PC-3 (cell line): ENCODE results near the gene KRT80. TPM values are rescaled to one million over a fixed set of nuclear protein-coding genes. Genes with fewer than 3 reads are reported as not detected.
A peak's percentile ranks its signal among the peaks of the same experiment; 100 is the strongest.

Source experiments
- ATAC-seq: fragments of 200-7000 bp; cut with Tn5 transposase; 2 replicates; pipeline ENCODE4 v1.9.1; 2020; ENCODE audit warnings: mild to moderate bottlenecking, moderate library complexity
- BruUV-seq: library from RNA; stranded (reverse); fragments of 400-500 nt; replicated peaks from 2 replicates; lab custom pipeline; 2021; lab: Mats Ljungman, UMichigan
- CTCF ChIA-PET: fragments of 300-600 bp; sonication (Branson Sonifier 250); formaldehyde crosslinking; loops from one replicate; lab custom pipeline; 2022; ENCODE audit warnings: antibody characterized with exemption; lab: Charles Lee
- POLR2A ChIA-PET: fragments of 300-600 bp; sonication (Branson Sonifier 250); formaldehyde crosslinking; loops from one replicate; lab custom pipeline; 2022; ENCODE audit warnings: antibody characterized with exemption; ENCODE audit not compliant: unreplicated experiment; lab: Charles Lee
- DNase-seq: peaks from one replicate; pipeline ENCODE4 v3.0.0-alpha.2; 2015
- H2AFZ ChIP-seq: fragments of 300-600 bp; sonication (generic); 2 replicates; pipeline ENCODE4 v1.6.0; 2016; ENCODE audit warnings: antibody characterized with exemption, low read length
- H3F3A ChIP-seq: fragments of 300-600 bp; sonication (generic); one replicate; pipeline ENCODE4 v1.6.0; 2017; ENCODE audit warnings: antibody characterized with exemption, low read length, control low read depth, mild to moderate bottlenecking; ENCODE audit not compliant: unreplicated experiment
- H3K27ac ChIP-seq: fragments of 300-600 bp; sonication (generic); 2 replicates; pipeline ENCODE4 v1.5.1; 2016; ENCODE audit warnings: mild to moderate bottlenecking, low read length
- H3K27me3 ChIP-seq: fragments of 300-600 bp; sonication (generic); 2 replicates; pipeline ENCODE4 v1.6.1; 2016; ENCODE audit warnings: low read length, mixed read lengths
- H3K36me3 ChIP-seq: fragments of 300-600 bp; sonication (generic); 2 replicates; pipeline ENCODE4 v1.6.1; 2016; ENCODE audit warnings: low read depth, mixed run types, low read length, mixed read lengths
- H3K4me1 ChIP-seq: fragments of 300-600 bp; sonication (generic); 2 replicates; pipeline ENCODE4 v1.5.1; 2016; ENCODE audit warnings: low read length; ENCODE audit not compliant: insufficient read depth
- H3K4me2 ChIP-seq: fragments of 300-600 bp; sonication (generic); 2 replicates; pipeline ENCODE4 v1.6.0; 2016; ENCODE audit warnings: low read length
- H3K4me3 ChIP-seq: fragments of 300-600 bp; sonication (generic); 2 replicates; pipeline ENCODE4 v1.5.1; 2016; ENCODE audit warnings: mild to moderate bottlenecking, low read length, mixed read lengths
- H3K79me2 ChIP-seq: fragments of 300-600 bp; sonication (generic); 2 replicates; pipeline ENCODE4 v1.6.1; 2017; ENCODE audit warnings: low read length, mixed read lengths
- H3K9ac ChIP-seq: fragments of 300-600 bp; sonication (generic); 2 replicates; pipeline ENCODE4 v1.6.0; 2016; ENCODE audit warnings: mild to moderate bottlenecking, low read length
- H3K9me2 ChIP-seq: fragments of 300-600 bp; sonication (generic); replicated peaks from 2 replicates; pipeline ENCODE4 v1.6.1; 2016; ENCODE audit warnings: mixed run types, low read length, mixed read lengths
- H3K9me3 ChIP-seq: fragments of 300-600 bp; sonication (generic); 2 replicates; pipeline ENCODE4 v1.6.1; 2016; ENCODE audit warnings: low read length, mixed read lengths
- H4K20me1 ChIP-seq: fragments of 300-600 bp; sonication (generic); 2 replicates; pipeline ENCODE4 v1.6.1; 2016; ENCODE audit warnings: low read length, mixed read lengths
- CTCF ChIP-seq: fragments of 300-600 bp; sonication (generic); conservative IDR thresholded peaks from 2 replicates; pipeline ENCODE4 v1.5.1; 2017; ENCODE audit warnings: antibody characterized with exemption, low read depth, mild to moderate bottlenecking, low read length
- EZH2 ChIP-seq: fragments of 300-600 bp; sonication (generic); IDR thresholded peaks from one replicate; pipeline ENCODE4 v1.6.1; 2017; ENCODE audit warnings: antibody characterized with exemption, mild to moderate bottlenecking, low read length; ENCODE audit not compliant: unreplicated experiment
- EZH2phosphoT487 ChIP-seq: fragments of 300-600 bp; sonication (generic); IDR thresholded peaks from 2 replicates; pipeline ENCODE4 v1.6.1; 2018; ENCODE audit warnings: mild to moderate bottlenecking, antibody characterized with exemption, low read length, borderline replicate concordance
- intact Hi-C: fragments of 100-400 bp; cut with micrococcal nuclease; formaldehyde crosslinking; loops from 2 replicates; pipeline ENCODE4 v1.9.0; 2023
- total RNA-seq: library from RNA; depleted of rRNA; stranded (reverse); fragments of >200 nt; gene quantifications from 2 replicates; pipeline ENCODE4 v1.2.3, GENCODE V29; 2014

Gene KRT80
- total RNA-seq, 1 experiment from 2014 or later, result 19.8 TPM

GRCh38 chr12:52188658-52189057 lies 3.2 kb downstream of the KRT80 start:
- ATAC-seq (no peak), DNase-seq (no peak)
- H3K27ac ChIP-seq, result no peak overlapping the region
- no peak for TF ChIP-seq CTCF
- no peak for TF ChIP-seq EZH2
- no peak for TF ChIP-seq EZH2phosphoT487
- ChIA-PET CTCF (no interaction called here), POLR2A (no interaction called here)
- H3K4me1 ChIP-seq, result peaks cover 98% of the 10 kb centered on the region
- no peaks in the 10 kb centered on the region for H3F3A ChIP-seq
- H4K20me1 ChIP-seq, result no peaks in the 10 kb centered on the region
- intact Hi-C loops, result no loop called here
- H3K9me3 ChIP-seq, result no peaks in the 10 kb centered on the region
- H3K36me3 ChIP-seq, result peaks cover 20% of the 10 kb centered on the region; the same call in 1 of the 2 replicates
- H3K9me2 ChIP-seq, result no peaks in the 10 kb centered on the region
- no TSS peak for BruUV-seq
- no peaks in the 10 kb centered on the region for H3K27me3 ChIP-seq
- no peak overlapping the region for H2AFZ ChIP-seq
- H3K4me3 ChIP-seq, result no peak overlapping the region
- no peak overlapping the region for H3K9ac ChIP-seq
- peaks cover 73% of the 10 kb centered on the region for H3K79me2 ChIP-seq
- peak overlapping the region; percentile 58 for H3K4me2 ChIP-seq

GRCh38 chr12:52187640-52188039 lies 4.2 kb downstream of the KRT80 start:
- no peak overlapping the region for H3K4me3 ChIP-seq
- peaks cover 98% of the 10 kb centered on the region for H3K4me1 ChIP-seq
- no peaks in the 10 kb centered on the region for H3K27me3 ChIP-seq
- intact Hi-C loops, result no loop called here
- no peak overlapping the region for H2AFZ ChIP-seq
- no TSS peak for BruUV-seq
- no peak for TF ChIP-seq CTCF
- no peak for TF ChIP-seq EZH2phosphoT487
- peaks cover 28% of the 10 kb centered on the region; the same call in 1 of the 2 replicates for H3K36me3 ChIP-seq
- ChIA-PET CTCF (no interaction called here), POLR2A (no interaction called here)
- H3F3A ChIP-seq, result no peaks in the 10 kb centered on the region
- no peaks in the 10 kb centered on the region for H3K9me2 ChIP-seq
- peak overlapping the region; percentile 64; the same call in 1 of the 2 replicates for H3K27ac ChIP-seq
- no peaks in the 10 kb centered on the region for H4K20me1 ChIP-seq
- peaks cover 82% of the 10 kb centered on the region for H3K79me2 ChIP-seq
- DNase-seq, result no peak
- H3K4me2 ChIP-seq, result peak overlapping the region; percentile 58; the same call in 1 of the 2 replicates
- H3K9me3 ChIP-seq, result no peaks in the 10 kb centered on the region
- no peak for ATAC-seq
- H3K9ac ChIP-seq, result no peak overlapping the region

DNA sequence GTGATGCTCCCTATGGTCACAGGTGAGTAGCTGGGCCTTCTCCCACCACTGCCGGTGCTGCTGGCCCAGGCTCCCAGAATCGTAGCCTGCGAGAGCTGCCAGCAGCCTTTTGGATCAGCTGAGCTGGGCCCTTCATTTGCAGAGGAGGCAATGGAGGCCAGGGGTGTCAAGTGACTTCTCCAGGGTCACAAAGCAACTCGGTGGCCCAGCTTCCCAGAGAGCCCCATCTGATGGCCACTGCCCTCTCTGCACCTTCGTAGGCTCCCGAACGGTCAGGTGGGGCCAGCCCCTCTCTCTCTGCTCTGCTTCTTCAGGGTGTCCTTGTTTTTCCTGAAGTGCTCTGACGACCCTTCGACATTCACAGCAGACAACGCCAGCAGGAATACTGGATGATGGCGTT lies 4.6 kb downstream of the KRT80 start:
- peak overlapping the region; percentile 58 for H3K4me2 ChIP-seq
- no peak for ATAC-seq
- H4K20me1 ChIP-seq, result no peaks in the 10 kb centered on the region
- peaks cover 98% of the 10 kb centered on the region for H3K4me1 ChIP-seq
- intact Hi-C loops, result no loop called here
- no peaks in the 10 kb centered on the region for H3F3A ChIP-seq
- peaks cover 83% of the 10 kb centered on the region for H3K79me2 ChIP-seq
- ChIA-PET POLR2A (no interaction called here), CTCF (no interaction called here)
- BruUV-seq, result no TSS peak
- H3K36me3 ChIP-seq, result peaks cover 30% of the 10 kb centered on the region; the same call in 1 of the 2 replicates
- DNase-seq, result no peak
- no peaks in the 10 kb centered on the region for H3K9me3 ChIP-seq
- H3K4me3 ChIP-seq, result no peak overlapping the region
- peak overlapping the region; percentile 64 for H3K27ac ChIP-seq
- no peak overlapping the region for H2AFZ ChIP-seq
- H3K9me2 ChIP-seq, result no peaks in the 10 kb centered on the region
- TF ChIP-seq EZH2 (no peak), EZH2phosphoT487 (no peak), CTCF (no peak)
- H3K27me3 ChIP-seq, result no peaks in the 10 kb centered on the region
- no peak overlapping the region for H3K9ac ChIP-seq
